ENCODE results near the gene ZNF516. TPM values are rescaled to one million over a fixed set of nuclear protein-coding genes. Genes with fewer than 3 reads are reported as not detected.

The ZNF516 gene
- polyA plus RNA-seq, 2 of the 4 experiments (the other 2 are of a cell fraction), result 3.9 to 4.9 TPM

DNA sequence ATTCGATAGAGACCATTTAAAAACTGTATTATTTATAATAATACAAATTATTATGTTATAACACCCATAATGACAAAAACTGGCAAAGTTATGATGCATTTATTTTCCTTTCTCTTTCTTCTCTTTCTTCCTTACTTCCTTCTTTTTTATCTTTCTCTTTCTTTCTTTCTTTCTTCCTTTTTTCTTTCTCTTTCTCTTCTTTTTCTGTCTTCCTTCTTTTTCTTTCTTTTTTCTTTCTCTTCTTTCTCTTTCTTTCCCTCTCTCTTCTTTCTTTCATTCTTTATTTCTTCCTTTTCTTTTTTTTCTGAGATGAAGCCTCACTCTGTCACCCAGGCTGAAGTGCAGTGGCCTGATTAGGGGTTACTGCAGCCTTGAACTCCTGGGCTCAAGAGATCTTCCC, 27.5 kb upstream of the ZNF516 start:
- ATAC-seq, result no peak
- Histone ChIP-seq H3K9me3 (no peaks in the 10 kb centered on the region), H3K27ac (no peak overlapping the region), H3K4me3 (no peak overlapping the region), H3K4me1 (no peaks in the 10 kb centered on the region), H3K4me2 (no peak overlapping the region)
- TF ChIP-seq, protein P1, sequence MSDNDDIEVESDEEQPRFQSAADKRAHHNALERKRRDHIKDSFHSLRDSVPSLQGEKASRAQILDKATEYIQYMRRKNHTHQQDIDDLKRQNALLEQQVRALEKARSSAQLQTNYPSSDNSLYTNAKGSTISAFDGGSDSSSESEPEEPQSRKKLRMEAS (IDR thresholded peaks at IDR 0.05), result no peak
- TF ChIP-seq JUNB (IDR thresholded peaks at IDR 0.05) (no peak), TFCP2L1 (CRISPR knock-in tag; IDR thresholded peaks at IDR 0.05) (no peak), CBX2 (IDR thresholded peaks at IDR 0.05; ENCODE audit: borderline replicate concordance, low read depth) (no peak), FOSL2 (IDR thresholded peaks at IDR 0.05) (no peak), FOSL2 (CRISPR knock-in tag; IDR thresholded peaks at IDR 0.05) (no peak), CBX8 (IDR thresholded peaks at IDR 0.05) (no peak), SREBF2 (IDR thresholded peaks at IDR 0.05) (no peak)
- TF ChIP-seq, protein P2, sequence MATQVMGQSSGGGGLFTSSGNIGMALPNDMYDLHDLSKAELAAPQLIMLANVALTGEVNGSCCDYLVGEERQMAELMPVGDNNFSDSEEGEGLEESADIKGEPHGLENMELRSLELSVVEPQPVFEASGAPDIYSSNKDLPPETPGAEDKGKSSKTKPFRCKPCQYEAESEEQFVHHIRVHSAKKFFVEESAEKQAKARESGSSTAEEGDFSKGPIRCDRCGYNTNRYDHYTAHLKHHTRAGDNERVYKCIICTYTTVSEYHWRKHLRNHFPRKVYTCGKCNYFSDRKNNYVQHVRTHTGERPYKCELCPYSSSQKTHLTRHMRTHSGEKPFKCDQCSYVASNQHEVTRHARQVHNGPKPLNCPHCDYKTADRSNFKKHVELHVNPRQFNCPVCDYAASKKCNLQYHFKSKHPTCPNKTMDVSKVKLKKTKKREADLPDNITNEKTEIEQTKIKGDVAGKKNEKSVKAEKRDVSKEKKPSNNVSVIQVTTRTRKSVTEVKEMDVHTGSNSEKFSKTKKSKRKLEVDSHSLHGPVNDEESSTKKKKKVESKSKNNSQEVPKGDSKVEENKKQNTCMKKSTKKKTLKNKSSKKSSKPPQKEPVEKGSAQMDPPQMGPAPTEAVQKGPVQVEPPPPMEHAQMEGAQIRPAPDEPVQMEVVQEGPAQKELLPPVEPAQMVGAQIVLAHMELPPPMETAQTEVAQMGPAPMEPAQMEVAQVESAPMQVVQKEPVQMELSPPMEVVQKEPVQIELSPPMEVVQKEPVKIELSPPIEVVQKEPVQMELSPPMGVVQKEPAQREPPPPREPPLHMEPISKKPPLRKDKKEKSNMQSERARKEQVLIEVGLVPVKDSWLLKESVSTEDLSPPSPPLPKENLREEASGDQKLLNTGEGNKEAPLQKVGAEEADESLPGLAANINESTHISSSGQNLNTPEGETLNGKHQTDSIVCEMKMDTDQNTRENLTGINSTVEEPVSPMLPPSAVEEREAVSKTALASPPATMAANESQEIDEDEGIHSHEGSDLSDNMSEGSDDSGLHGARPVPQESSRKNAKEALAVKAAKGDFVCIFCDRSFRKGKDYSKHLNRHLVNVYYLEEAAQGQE (IDR thresholded peaks at IDR 0.05), result no peak
- POLR2A ChIA-PET, result no interaction called here
- no peak for DNase-seq (ENCODE audit: low read depth in 1 of 2, low spot score in 1 of 2)
- CTCF ChIA-PET, result no interaction called here
- WGBS (ENCODE audit: missing lambda C conversion rate), result 80% methylated on average over 1 of the region's 1 CpG
- no peak for FAIRE-seq

- Histone ChIP-seq H3K9me3 (no peaks in the 10 kb centered on the region), H3K4me2 (no peak overlapping the region), H3K4me1 (no peaks in the 10 kb centered on the region), H3K27ac (no peak overlapping the region), H3K4me3 (no peak overlapping the region)
- 84% methylated on average over 19 of the region's 19 CpGs for WGBS (ENCODE audit: missing lambda C conversion rate)
- ChIA-PET CTCF (no interaction called here), POLR2A (no interaction called here)
- TF ChIP-seq KDM5A (IDR thresholded peaks at IDR 0.05), result no peak
- no peak for TF ChIP-seq MAZ (IDR thresholded peaks at IDR 0.05; ENCODE audit: borderline replicate concordance, low read depth, low read length)
- TF ChIP-seq ELK1 (IDR thresholded peaks at IDR 0.05; ENCODE audit: low read depth, low read length), result no peak
- no peak for TF ChIP-seq CTCF (IDR thresholded peaks at IDR 0.05)
- TF ChIP-seq HOXB13 (CRISPR knock-in tag; IDR thresholded peaks at IDR 0.05; ENCODE audit: low read depth), result no peak
- TF ChIP-seq EHMT2 (IDR thresholded peaks at IDR 0.05; ENCODE audit: low read depth), result no peak
- TF ChIP-seq PHF8 (IDR thresholded peaks at IDR 0.05; ENCODE audit: borderline replicate concordance, low read depth), result no peak
- no peak for TF ChIP-seq ZNF302 (CRISPR knock-in tag; IDR thresholded peaks at IDR 0.05)
- TF ChIP-seq BHLHE40 (IDR thresholded peaks at IDR 0.05; ENCODE audit: low read depth, low read length), result no peak
- no peak for TF ChIP-seq HOXB5 (CRISPR knock-in tag; IDR thresholded peaks at IDR 0.05)
- TF ChIP-seq HDAC2 (IDR thresholded peaks at IDR 0.05), result no peak
- no peak for TF ChIP-seq CBX8 (IDR thresholded peaks at IDR 0.05)
- no peak for TF ChIP-seq EHF (CRISPR knock-in tag; IDR thresholded peaks at IDR 0.05)
- ATAC-seq (no peak), DNase-seq (ENCODE audit: low read depth in 1 of 2, low spot score in 1 of 2) (no peak), FAIRE-seq (no peak)
Measured at GRCh38 chr18:76522122-76522503, 27.1 kb upstream of the ZNF516 start.

Data from A549 (cell line).